C4-2B (cell line): Measurements from ENCODE around the gene KRTAP5-5.

ENCODE experiments used
- ZFX ChIP-seq: fragments of 450-650 bp; IDR thresholded peaks from 2 replicates; pipeline ENCODE4 v1.6.1; 2017
- TF ChIP-seq, protein P1 (sequence below): fragments of 450-650 bp; conservative IDR thresholded peaks from 2 replicates; pipeline ENCODE4 v1.5.1; 2017; ENCODE audit warnings: mild to moderate bottlenecking

DNA sequence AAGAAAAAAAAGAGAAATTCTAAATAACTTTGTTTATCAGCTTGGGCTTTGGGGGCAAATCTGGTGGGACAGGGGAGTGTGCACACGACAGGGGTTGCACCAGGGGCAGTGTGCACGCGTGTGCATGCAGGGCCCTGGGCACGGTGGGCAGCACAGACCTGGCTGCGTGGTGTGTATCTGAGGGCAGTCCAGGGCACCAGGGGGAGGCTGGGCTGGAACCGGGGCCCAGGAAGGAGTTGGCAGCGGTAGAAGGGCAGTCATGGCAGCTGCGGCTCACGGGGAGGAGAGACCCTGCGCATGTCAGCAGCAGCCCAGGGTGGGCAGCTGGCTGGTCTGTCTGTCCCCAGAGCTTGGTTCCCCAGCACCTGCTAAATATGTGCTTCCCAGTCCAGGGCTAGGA lies 4.3 kb downstream of the KRTAP5-5 start:
- TF ChIP-seq, protein P1, sequence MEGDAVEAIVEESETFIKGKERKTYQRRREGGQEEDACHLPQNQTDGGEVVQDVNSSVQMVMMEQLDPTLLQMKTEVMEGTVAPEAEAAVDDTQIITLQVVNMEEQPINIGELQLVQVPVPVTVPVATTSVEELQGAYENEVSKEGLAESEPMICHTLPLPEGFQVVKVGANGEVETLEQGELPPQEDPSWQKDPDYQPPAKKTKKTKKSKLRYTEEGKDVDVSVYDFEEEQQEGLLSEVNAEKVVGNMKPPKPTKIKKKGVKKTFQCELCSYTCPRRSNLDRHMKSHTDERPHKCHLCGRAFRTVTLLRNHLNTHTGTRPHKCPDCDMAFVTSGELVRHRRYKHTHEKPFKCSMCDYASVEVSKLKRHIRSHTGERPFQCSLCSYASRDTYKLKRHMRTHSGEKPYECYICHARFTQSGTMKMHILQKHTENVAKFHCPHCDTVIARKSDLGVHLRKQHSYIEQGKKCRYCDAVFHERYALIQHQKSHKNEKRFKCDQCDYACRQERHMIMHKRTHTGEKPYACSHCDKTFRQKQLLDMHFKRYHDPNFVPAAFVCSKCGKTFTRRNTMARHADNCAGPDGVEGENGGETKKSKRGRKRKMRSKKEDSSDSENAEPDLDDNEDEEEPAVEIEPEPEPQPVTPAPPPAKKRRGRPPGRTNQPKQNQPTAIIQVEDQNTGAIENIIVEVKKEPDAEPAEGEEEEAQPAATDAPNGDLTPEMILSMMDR = no peak
- no peak for TF ChIP-seq ZFX
